Pons (tissue), 1 donor: ENCODE results near the gene FASN.

Source experiments
- DNase-seq: peaks from one replicate; pipeline ENCODE4 v3.0.0-alpha.2; 2016; ENCODE audit warnings: low spot score

FASN gene

DNA sequence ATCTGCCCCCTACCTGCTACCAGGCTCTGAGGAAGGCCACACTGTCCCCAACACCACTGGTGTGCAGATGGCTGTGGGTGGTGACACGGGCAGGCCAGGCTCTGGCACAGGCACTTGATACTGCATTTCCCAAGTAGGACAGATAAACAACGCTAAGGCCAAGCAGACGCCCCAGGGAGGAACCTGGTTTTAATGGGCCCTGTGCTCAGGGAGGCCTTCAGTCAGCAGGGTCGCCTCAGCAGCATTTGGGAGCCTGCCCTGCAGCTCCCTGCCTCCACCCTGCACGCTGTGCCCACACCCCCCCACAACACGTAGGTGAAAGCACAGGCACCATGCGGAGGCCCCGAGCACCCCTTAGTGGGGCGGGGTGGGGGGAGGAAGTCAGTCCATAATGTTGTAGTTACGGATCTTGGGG is 3.3 kb upstream of the FASN start:
- DNase-seq: no peak

- no peak for DNase-seq
These were observed 2.7 kb upstream of the FASN start for GRCh38 chr17:82100502-82101298.

DNA sequence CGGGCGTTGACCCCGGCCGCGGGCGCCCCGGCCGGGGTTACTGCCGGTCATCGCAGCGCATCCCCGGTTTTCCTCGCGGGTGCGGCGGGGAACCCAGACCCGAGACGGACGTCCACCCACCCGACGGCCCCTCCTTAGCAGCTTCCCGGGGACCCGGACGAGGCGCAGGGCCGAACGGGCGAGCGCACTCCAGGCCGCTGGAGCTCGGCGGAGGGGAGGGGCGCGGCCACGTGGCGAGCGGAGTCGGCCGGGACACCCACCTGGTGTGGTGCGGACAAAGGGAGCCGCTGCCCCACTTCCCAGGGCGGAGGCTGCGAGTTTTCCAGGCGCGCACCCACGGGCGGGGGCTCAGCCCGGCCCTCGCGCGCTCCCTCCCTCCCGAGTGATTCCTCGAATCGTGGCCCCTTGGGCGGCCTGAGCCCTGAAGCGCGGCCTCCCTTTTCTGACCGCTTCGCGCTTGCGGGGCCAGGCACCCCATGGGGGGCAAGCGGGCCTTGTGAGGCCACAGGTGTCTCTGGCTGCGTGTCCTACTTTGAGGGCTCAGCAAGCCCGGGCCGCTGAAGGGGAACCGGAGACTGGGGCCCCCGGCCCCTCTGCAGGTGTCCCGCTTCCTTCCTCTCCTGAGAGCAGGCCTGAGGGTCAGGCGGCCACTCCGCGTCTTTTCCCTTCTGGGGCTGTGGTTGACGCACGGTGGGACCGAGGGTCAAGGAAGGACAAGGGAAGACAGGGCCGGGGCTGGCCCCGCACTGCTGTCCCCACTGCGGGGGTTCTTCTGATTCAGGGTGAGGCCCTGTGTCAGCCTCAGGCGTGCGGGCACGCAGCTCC is 1.1 kb upstream of the FASN start:
- DNase-seq: no peak

DNA sequence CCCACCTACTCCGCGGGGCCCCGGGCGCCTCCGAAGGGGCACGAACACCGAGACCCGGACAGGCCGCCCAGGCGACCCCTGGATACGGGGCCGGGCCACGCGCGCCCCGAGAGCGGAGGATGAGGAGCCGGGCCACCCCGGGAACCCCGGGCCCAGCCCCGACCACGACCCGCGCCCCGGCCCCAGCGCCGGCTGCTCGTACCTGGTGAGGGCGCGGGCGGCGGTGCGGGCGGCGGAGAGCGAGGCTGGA is 192 bp downstream of the FASN start:
- no peak for DNase-seq

DNA sequence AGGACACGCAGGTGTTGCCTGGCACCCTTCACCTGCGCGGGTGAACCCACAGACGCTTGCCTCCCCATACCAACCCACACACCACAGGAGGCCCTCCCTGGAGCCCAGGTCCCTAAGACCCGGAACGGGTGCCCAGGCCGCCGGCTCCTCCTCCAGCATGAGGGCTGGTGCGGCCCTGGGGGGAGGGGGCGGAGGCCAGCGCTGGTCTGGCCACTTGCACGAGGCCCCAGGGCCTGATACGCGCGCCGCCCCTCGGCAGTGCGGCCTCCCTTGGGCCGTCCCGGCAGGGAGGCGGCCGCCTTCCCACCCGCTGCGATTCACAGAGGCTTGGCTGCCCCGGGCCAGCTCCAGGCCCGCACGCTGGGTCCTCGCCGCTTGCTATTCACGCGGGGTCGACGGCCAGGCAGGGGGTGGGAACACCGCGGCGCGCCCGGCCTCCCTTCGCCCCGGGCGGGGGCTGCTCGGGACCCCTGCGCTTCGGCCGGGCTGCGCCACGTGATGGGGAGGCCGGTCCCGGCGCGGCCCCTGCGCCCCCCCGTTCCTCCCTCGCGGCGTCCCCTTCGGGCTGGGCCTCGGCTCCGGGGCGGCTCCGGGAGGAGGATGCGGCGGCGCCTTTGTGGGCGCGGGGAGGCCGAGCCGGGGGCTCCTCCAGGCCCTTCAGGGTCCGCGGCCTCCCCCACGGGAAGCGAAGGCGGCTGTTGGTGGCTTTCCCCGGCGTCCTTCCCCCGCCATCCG is 685 bp downstream of the FASN start:
- no peak for DNase-seq

DNA sequence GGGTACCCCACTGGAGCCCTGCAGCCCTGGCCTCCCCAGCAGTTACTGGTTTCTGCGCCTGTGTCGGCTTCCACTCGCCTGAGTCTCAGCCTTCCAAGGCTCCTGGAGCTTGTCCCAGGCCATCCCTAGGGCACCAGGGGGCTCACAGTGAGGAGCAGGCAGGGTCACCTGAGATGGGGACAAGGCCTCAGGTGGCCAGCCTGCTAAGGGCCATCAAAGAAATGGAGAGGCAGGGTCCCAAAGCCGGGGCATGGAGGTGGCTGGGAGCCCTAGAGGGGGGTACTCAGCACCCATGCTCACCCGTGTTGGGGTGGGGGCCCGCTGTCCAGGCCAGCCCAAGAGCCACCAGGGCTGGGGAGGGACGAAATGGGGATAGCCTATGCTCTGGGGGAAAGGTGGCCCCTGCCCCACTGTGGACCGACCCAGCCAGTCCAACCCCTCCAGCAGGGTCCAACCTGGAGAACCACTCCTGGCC is 1.3 kb downstream of the FASN start:
- DNase-seq: no peak

DNA sequence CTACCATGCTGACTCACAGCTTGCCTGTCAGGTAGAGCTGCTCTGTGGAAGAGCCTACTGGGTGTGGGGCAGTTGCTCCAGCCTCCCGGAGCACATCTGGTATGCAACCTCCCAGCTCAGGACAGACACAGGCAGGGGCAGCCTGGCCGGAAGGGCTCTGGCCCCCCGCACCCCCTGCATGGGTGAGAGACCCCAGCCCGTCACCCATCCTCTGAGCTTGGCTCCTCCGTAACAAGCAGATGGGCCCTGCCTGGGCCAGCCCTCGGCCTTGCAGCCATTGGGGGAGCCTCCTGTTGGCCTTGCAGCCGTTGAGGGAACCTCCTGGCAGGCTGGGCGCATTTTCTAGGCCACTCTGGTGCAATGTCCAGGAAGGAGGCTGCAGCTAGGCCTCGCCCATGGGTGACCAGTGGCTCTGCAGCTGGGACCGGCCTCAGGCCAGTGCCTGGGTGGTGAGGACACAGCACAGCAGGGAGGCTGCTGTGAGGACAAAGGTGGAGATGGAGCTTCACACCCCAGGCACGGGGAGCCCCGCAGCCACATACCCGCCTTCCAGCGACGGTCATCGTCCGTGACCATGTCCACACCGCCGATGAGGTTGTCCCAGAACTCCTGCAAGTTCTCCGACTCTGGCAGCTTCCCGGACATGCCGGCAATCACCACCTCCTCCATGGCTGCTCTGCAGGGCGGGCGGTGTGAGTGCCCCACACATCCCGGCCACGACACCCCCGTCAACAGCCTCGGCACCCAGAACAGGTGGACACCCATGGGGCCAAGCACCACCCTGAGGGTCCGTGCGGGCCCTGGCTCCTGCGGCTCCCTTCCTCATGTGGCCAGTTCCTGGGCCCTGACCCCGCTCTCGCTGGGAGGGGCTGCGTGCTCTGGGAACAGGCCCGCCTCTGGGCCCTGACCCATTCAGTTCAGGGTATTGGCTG is 2.0 kb downstream of the FASN start:
- no peak for DNase-seq

DNA sequence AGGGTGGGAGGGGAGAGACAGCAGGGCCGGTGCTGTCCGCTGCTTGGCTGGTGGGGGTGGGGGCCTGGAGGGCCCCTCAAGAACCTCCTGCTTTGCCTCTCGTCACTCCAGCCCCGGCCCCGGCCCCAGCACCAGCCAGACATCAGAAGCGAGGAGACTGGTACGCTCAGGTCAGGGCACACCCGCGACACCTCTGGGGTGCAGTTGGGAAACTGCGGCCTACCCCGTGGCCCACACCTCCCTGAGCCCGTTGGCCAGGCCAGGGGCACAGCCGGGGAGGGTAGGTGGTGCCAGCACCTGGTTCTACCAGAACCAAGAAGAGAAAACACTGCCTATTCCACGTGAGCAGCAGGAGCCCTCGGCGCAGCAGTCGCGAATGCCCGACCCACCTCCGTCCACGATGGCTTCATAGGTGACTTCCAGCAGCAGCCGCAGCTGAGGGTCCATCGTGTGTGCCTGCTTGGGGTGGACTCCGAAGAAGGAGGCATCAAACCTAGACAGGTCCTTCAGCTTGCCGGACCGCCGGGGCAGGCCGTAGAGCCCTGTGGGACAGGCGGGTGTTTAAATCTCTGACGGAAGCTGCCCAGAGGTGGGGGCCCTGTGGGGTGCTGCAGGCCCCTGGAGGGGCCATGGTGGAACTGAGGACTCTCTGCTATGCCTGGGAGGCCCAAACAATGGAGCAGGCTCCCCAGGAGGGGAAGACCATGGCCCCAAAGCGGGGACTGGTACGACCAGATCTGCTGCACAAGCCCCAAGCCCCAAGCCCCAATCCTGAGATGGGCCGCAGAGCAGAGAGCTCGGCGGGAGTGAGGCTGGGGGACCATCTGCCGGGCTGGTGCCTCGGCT is 2.9 kb downstream of the FASN start:
- no peak for DNase-seq

- no peak for DNase-seq
These were observed 4.9 kb downstream of the FASN start for GRCh38 chr17:82092995-82093751.

DNA sequence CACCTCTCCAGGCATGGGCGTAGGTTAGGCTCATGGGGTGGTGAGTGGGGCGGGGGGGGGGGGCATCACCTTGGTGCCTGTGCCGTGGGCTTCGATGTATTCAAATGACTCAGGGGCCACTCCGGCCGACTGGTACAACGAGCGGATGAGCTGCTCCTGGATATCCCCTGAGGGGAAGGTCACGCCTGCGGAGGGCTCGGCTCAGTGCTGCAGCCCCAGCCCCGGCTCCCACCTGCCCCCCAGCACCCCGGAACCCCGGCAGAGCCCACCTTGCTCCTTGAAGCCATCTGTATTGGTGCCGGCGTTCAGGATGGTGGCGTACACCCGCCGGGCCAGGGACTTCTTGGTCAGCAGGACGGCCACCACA is 5.4 kb downstream of the FASN start:
- no peak for DNase-seq

GRCh38 chr17:82092094-82092586 is 5.9 kb downstream of the FASN start:
- no peak for DNase-seq

DNA sequence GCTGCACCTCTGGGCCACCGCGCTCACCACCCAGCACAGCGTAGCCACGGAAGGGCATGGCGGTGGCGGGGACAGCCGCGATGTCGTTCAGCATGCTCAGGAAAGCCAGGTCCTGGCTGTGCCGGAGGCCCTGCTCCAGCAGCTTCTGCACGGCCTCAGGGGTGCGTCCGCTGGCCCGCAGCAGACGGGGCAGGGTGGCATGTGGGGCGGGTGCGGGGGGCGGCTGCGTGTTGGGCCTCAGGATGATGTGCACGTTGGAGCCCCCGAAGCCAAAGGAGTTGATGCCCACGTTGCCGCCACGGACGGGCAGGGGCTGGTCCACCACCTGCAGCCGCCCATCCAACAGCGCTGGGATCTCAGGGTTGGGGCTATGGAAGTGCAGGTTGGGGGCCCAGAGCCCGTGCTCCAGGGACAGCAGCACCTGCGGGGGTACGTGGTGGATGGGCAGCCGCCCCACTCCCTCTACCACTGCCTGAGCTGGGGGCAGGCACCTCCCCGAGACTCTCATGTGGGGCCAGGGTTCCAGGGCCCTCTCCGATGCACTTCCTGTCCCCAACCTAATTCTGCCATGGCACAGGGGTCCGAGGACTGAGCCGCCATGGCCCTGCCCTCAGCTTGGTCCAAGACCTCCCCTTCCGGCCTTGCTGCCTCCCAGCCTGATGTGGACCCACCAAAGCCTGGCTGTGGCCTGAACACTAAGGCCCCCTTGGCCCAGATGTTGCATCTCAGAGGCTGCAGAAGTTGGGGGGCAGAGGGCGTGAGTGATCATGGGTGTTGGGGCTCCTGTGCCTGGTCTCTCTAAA is 6.6 kb downstream of the FASN start:
- no peak for DNase-seq

DNA sequence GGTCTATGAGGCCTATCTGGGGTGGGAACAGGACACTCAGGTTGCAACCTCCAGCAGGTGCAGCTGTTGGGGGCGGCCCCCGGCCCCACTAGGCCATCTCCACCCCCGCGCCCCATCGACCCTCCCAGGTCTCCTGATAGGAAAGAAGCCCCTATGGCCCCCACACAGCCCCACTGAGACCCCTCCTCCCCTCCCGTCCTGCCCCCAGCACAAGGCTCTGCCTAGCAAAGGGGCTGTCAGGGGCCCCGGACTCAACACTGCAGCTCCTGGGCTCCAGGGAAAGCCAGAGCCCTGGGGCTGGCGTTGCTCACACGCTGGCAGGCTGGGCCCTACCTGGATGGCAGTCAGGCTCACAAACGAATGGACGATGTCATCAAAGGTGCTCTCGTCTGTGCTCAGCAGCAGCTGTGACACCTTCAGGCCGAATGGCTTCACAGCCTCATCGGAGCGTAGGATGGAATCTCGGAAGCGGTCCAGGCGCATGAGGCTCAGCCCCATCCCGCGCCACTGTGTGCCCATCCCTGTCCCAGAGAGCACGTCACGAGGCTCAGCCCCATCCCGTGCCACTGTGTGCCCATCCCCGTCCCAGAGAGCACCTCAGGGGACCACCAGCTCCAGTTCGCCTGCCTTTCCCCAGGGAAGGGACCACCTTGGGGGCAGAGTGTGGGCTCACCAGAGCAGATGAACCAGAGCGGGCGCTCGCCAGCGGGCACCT is 7.3 kb downstream of the FASN start:
- no peak for DNase-seq

GRCh38 chr17:82089723-82090548 is 8.1 kb downstream of the FASN start:
- DNase-seq: no peak

DNA sequence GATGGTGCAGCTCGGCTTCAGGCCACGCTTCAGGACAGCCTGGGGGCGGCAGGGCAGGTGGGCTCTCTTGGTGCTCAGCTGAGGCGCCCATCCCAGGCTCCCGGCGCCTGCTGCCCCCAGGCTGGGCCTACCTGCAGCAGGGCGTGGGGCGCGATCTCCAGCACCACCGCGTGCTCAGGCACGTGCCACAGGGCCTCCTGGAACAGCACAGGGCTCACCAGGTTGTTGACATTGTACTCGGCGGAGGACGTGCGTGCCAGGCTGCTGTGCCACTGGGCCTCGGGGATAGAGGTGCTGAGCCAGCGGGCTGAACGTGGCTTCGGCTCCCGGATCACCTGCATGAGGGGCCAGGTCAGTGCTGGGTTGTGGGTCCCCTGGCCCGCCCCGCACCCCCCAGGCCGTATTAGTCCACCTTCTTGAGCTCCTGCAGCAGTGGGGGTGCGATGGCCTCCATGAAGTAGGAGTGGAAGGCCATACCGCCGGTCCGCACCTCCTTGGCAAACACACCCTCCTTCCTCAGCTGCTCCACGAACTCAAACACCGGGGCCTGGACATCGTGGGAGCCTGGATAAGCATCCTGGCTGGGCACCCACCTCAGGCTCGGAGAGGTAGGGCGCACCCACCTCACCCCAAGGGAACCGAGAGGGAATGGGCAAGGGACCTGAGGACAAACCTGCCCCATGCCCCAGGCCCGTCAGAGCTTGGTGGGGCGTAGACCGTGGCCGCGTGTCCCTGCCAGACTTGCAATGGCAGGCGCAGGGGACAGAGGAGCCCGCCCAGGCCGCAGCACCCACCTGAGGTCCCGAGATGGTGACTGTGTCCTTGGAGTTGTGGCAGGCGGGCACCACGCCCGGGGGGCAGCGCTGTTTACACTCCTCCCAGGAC is 9.0 kb downstream of the FASN start:
- DNase-seq: no peak
